Loucy (cell line): Measurements from ENCODE around the gene ENTPD2.

Experiments
- CTCF ChIP-seq: fragments of 200-600 bp; sonication (generic); conservative IDR thresholded peaks from 2 replicates; pipeline ENCODE4 v1.5.1; 2014; ENCODE audit warnings: mild to moderate bottlenecking, antibody characterized with exemption, low read length
- EZH2phosphoT487 ChIP-seq: fragments of 200-600 bp; IDR thresholded peaks from 2 replicates; pipeline ENCODE4 v1.6.1; 2018; ENCODE audit warnings: antibody characterized with exemption, mild to moderate bottlenecking, moderate library complexity, borderline replicate concordance

DNA sequence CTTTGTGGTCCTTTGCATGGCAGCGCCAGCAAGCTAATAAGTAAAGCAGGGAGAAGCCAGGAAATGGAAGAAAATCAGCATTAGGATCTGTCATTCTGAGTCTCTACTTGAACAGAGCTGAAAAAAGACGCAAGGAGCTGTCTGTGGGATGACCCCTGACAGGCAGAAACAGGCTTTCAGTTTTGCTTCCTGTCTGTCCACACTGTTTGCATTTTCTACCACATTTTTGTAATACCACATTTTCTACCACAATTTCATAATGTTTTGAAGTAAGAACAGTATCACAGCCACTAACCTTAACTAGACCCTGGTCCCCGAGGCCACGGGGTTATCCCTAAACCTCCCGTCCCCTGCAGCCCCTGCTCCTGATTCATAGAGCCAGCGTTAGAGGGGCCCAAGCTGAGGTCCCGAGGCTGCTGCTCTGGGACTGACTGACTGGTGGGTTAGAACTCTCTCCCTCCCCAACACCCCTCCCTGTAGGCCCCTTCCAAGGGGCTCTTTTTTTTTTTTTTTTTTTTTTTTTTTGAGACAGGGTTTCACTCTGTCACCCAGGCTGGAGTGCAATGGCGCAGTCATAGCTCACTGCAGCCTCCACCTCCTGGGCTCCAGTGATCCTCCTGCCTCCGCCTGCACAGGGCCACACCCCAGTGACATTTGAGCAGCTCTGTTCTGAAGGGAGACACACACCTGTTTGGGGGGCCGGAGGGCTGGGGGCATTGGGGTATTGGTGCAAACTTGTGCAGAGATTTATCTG lies 53.5 kb downstream of the ENTPD2 start:
- no peak for TF ChIP-seq CTCF
- TF ChIP-seq EZH2phosphoT487: no peak
